Endothelial cell of umbilical vein (primary cell): ENCODE data around the gene INSM2. TPM values are rescaled to one million over a fixed set of nuclear protein-coding genes. Genes with fewer than 3 reads are reported as not detected.

Source experiments
- BruUV-seq: library from RNA; stranded (reverse); fragments of 400-500 nt; replicated peaks from 2 replicates; lab custom pipeline; 2021; lab: Mats Ljungman, UMichigan
- CTCF ChIA-PET: fragments of 300-600, 350-600 bp; sonication (Branson Sonifier 250); formaldehyde crosslinking; loops from one replicate; lab custom pipeline; 2021; ENCODE audit warnings: antibody characterized with exemption, inconsistent platforms; lab: Charles Lee
- POLR2A ChIA-PET: fragments of 300-600, 350-600 bp; sonication (Branson Sonifier 250); formaldehyde crosslinking; loops from one replicate; lab custom pipeline; 2021; ENCODE audit warnings: antibody characterized with exemption, inconsistent platforms; lab: Charles Lee
- DNase-seq: peaks from one replicate; pipeline ENCODE4 v3.0.0-alpha.2; 2011; ENCODE audit warnings: low read depth, low spot score
- FAIRE-seq: peaks from 2 replicates; lab custom pipeline; 2011; peaks lifted over from hg19 to GRCh38; lab: Jason Lieb, UNC
- H2AFZ ChIP-seq: 2 replicates; pipeline ENCODE4 v1.6.0; 2012; ENCODE audit warnings: low read depth, low read length, control low read depth, inconsistent platforms
- H3K27ac ChIP-seq: 2 replicates; pipeline ENCODE4 v1.5.1; 2011; ENCODE audit warnings: low read depth, mild to moderate bottlenecking, control low read depth, low read length, moderate library complexity; ENCODE audit not compliant: insufficient read depth
- H3K27me3 ChIP-seq, 2 experiments: 2 replicates each; pipeline versions ENCODE4 v1.6.0 to v1.6.1; 2011; ENCODE audit warnings: low read length in 2 of 2, mixed read lengths in 1 of 2; ENCODE audit not compliant: control insufficient read depth in 2 of 2, insufficient read depth in 2 of 2
- H3K36me3 ChIP-seq, 2 experiments: 2 replicates in 1 of 2; 3 replicates in 1 of 2; pipeline ENCODE4 v1.5.1; 2011; ENCODE audit warnings: low read length in 2 of 2, mild to moderate bottlenecking in 1 of 2, moderate library complexity in 1 of 2; ENCODE audit not compliant: control insufficient read depth in 2 of 2, insufficient read depth in 2 of 2; ENCODE audit errors: extremely low read depth in 1 of 2
- H3K4me1 ChIP-seq: 3 replicates; pipeline ENCODE4 v1.5.1; 2011; ENCODE audit warnings: mild to moderate bottlenecking, low read length; ENCODE audit not compliant: control insufficient read depth, insufficient read depth; ENCODE audit errors: extremely low read depth
- H3K4me2 ChIP-seq: 2 replicates; pipeline ENCODE4 v1.6.1; 2011; ENCODE audit warnings: low read length, control low read depth, mixed read lengths; ENCODE audit not compliant: insufficient read depth
- H3K4me3 ChIP-seq, 3 experiments: fragments of 200-600 bp in 1 of 3; sonication (generic), shearing (Covaris generic) in 1 of 3; replicated peaks in 1 of 3; 2 replicates each; pipeline ENCODE4 v1.5.1; 2011 to 2016; ENCODE audit warnings: control low read depth in 3 of 3, low read length in 3 of 3, mild to moderate bottlenecking in 2 of 3, inconsistent platforms in 1 of 3, low read depth in 1 of 3, moderate library complexity in 1 of 3; ENCODE audit not compliant: insufficient read depth in 1 of 3
- H3K79me2 ChIP-seq: 2 replicates; pipeline ENCODE4 v1.6.0; 2012; ENCODE audit warnings: low read length, inconsistent platforms; ENCODE audit not compliant: control insufficient read depth, insufficient read depth
- H3K9ac ChIP-seq: replicated peaks from 2 replicates; pipeline ENCODE3; 2011; ENCODE audit warnings: low read length, control low read depth; ENCODE audit not compliant: insufficient read depth; ENCODE audit errors: extremely low read depth
- H3K9me1 ChIP-seq: replicated peaks from 3 replicates; pipeline ENCODE4 v1.6.0; 2011; ENCODE audit warnings: mild to moderate bottlenecking, low read length; ENCODE audit not compliant: control insufficient read depth, insufficient read depth; ENCODE audit errors: extremely low read depth
- H3K9me3 ChIP-seq: replicated peaks from 2 replicates; pipeline ENCODE4 v1.5.1; 2012; ENCODE audit warnings: low read length, inconsistent platforms; ENCODE audit not compliant: control insufficient read depth, insufficient read depth
- H4K20me1 ChIP-seq: replicated peaks from 2 replicates; pipeline ENCODE3; 2011; ENCODE audit warnings: mild to moderate bottlenecking, low read length; ENCODE audit not compliant: control insufficient read depth, insufficient read depth; ENCODE audit errors: extremely low read depth
- CTCF ChIP-seq, 2 donors: IDR thresholded peaks; 1 replicate in 1 of 2; 2 replicates in 1 of 2; pipeline ENCODE4 v1.5.1; 2011; ENCODE audit warnings: low read length in 2 of 2, mild to moderate bottlenecking in 2 of 2, moderate library complexity in 2 of 2, control low read depth in 1 of 2, inconsistent platforms in 1 of 2, low read depth in 1 of 2; ENCODE audit not compliant: insufficient read depth in 1 of 2; ENCODE audit errors: extremely low read depth in 1 of 2
- EZH2 ChIP-seq: IDR thresholded peaks from 2 replicates; pipeline ENCODE4 v1.6.1; 2012; ENCODE audit warnings: borderline replicate concordance, low read depth, mild to moderate bottlenecking, moderate library complexity, low read length, inconsistent platforms; ENCODE audit not compliant: severe bottlenecking
- FOS ChIP-seq: IDR thresholded peaks from 2 replicates; pipeline ENCODE4 v1.6.1; 2011; ENCODE audit warnings: mild to moderate bottlenecking, low read length, moderate library complexity, borderline replicate concordance; ENCODE audit not compliant: insufficient read depth
- GATA2 ChIP-seq: IDR thresholded peaks from 2 replicates; pipeline ENCODE4 v1.7.0; 2011; ENCODE audit warnings: low read depth, mild to moderate bottlenecking, moderate library complexity, mixed read lengths, low read length; ENCODE audit not compliant: insufficient read length, insufficient read depth
- JUN ChIP-seq: IDR thresholded peaks from 2 replicates; pipeline ENCODE4 v1.6.1; 2011; ENCODE audit warnings: borderline replicate concordance, low read depth; ENCODE audit not compliant: insufficient read length, insufficient read depth
- MAX ChIP-seq: IDR thresholded peaks from 2 replicates; pipeline ENCODE4 v1.6.1; 2011; ENCODE audit not compliant: insufficient read depth, insufficient read length
- MYC ChIP-seq: IDR thresholded peaks from one replicate; pipeline ENCODE4 v1.6.1; 2011; ENCODE audit warnings: mild to moderate bottlenecking, low read depth, low read length
- POLR2A ChIP-seq: IDR thresholded peaks from 2 replicates; pipeline ENCODE4 v1.6.1; 2012; ENCODE audit warnings: low read depth, mild to moderate bottlenecking, control low read depth, low read length
- POLR2AphosphoS5 ChIP-seq: IDR thresholded peaks from 2 replicates; pipeline ENCODE4 v1.6.1; 2012; ENCODE audit warnings: low read depth, mild to moderate bottlenecking, control low read depth, low read length, moderate library complexity; ENCODE audit not compliant: insufficient read depth
- dilution Hi-C: fragments of 300-500 bp; cut with MboI; formaldehyde crosslinking; loops from one replicate; pipeline ENCODE4 v1.15.0; 2019; ENCODE audit warnings: low sequenced_read_pairs; ENCODE audit not compliant: extremely low pct_ligation_motif_present
- intact Hi-C: fragments of 100-400 bp; cut with micrococcal nuclease; formaldehyde crosslinking; loops from one replicate; pipeline ENCODE4 v1.10.0; 2022
- polyA plus RNA-seq, 4 experiments: library from polyadenylated mRNA; depleted of rRNA in 3 of 4; stranded (reverse) in 3 of 4; unstranded in 1 of 4; fragments of >200 nt; gene quantifications; 2 replicates each; pipeline versions ENCODE4 v1.2.1 to v1.2.3, GENCODE V29; 2011 to 2012; ENCODE audit warnings: missing spikeins in 1 of 4
- total RNA-seq: library from RNA; stranded (reverse); gene quantifications from 2 replicates; pipeline ENCODE4 v1.2.3, GENCODE V29; 2021

INSM2 gene
- total and polyA plus RNA-seq, 2 donors (not counting 3 experiments of a cell fraction or from before 2014, with no cell fraction given), result not detected

DNA sequence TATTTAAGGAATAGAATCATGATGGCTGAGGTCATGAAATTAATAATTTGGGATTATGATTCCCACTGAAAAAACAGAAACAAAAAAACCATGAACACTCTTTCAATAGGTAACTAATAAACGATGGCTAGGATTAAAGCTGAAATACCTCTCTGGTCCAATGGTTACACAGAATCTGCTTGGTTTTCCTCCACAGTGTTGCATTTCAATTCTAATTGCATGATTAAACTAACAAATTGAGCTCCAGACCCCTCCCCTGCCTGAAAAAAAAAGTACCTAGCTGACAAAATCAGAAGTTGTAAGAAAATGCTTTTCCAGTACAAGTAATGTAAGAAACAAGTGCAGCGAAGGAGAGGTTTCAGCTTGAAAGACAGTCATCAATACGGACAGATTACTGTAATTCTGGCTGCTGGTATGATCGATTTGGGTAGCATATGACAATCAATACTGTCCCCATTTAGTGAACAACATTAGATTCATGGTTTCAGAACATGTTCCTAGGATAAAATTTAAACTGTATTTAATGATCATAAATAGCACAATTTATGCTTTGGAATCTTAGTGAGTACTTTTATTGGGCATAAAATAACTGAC, 32.0 kb downstream of the INSM2 start:
- Histone ChIP-seq H4K20me1 (no peaks in the 10 kb centered on the region), H3K27ac (no peak overlapping the region), H3K9me3 (no peaks in the 10 kb centered on the region), H2AFZ (no peak overlapping the region), H3K4me1 (no peaks in the 10 kb centered on the region), H3K79me2 (no peaks in the 10 kb centered on the region), H3K4me2 (no peak overlapping the region), H3K9ac (no peak overlapping the region), H3K4me3 (no peak overlapping the region), H3K36me3 (no peaks in the 10 kb centered on the region), H3K9me1 (no peaks in the 10 kb centered on the region), H3K27me3 (no peaks in the 10 kb centered on the region)
- CTCF ChIA-PET, result no interaction called here
- FAIRE-seq (no peak), DNase-seq (no peak)
- dilution Hi-C loops (no loop called here), intact Hi-C loops (no loop called here)
- BruUV-seq, result no TSS peak
- POLR2A ChIA-PET, result no interaction called here
- TF ChIP-seq JUN (no peak), MAX (no peak), POLR2AphosphoS5 (no peak), GATA2 (no peak), CTCF (IDR thresholded peaks at IDR 0.05; ENCODE audit: extremely low read depth in 1 of 2, insufficient read depth in 1 of 2, low read depth in 1 of 2, low read length in 2 of 2) (no peak), EZH2 (no peak), POLR2A (no peak), MYC (no peak), FOS (no peak)
